ENCODE measurements around the gene SKA1.

The SKA1 gene, protein sequence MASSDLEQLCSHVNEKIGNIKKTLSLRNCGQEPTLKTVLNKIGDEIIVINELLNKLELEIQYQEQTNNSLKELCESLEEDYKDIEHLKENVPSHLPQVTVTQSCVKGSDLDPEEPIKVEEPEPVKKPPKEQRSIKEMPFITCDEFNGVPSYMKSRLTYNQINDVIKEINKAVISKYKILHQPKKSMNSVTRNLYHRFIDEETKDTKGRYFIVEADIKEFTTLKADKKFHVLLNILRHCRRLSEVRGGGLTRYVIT

DNA sequence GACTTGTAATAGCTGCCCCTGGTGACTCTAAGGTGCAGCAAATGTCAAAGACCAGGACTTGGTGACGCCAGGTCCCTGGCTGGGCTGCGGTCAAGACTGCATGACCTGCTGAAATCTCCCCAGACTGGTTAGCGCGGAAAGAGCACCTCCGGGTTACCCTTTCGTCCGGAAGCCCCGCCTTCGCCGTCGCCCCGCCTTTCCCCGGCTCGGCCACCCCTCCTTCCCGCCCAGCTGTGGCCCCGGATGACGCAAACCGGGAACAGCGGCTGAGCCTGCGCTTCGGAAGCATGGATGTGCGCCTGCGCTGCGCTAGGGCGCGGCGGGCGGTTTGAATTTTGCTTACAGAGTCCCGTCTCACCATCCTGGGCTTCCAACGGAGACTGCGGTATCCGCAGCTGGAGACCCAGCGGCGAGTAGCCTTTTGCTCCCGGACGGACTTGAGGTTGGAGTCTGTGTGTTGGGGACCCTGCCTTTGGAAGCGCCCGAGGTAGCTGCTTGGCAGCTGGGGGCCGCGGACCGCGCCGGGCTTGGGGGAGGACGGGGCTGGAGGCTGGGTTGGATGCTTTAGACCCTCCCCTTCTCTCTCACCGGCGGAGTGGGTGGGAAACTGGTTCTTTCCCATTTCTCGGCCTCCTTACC is at the start of gene SKA1:
TSS of gene SKA1 (plus strand) at position 294 of the 639 bp plus-strand sequence. CDS start 785 bp downstream, outside the sequence.
- peak; percentile 81 for DNase-seq

GRCh38 chr18:50327983-50328382 is 46.9 kb upstream of the SKA1 start:
- DNase-seq = no peak

DNA sequence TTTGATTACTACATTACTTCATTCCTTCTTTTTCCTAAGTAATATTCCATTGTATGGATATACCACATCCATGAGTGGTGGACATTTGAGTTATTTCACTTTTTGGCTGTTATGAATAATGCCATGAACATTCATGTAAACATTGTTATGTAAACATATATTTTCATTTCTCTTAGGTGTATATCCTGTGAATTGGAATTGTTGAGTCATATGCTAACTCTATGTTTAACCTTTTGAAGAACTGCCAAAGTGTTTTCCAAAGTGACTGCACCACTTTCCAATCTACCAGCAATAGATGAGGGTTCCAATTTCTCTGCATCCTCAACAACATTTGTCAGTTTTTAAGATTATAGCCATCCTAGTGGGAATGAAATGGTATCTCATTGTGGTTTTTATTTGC is 44.7 kb upstream of the SKA1 start:
- no peak for DNase-seq

DNA sequence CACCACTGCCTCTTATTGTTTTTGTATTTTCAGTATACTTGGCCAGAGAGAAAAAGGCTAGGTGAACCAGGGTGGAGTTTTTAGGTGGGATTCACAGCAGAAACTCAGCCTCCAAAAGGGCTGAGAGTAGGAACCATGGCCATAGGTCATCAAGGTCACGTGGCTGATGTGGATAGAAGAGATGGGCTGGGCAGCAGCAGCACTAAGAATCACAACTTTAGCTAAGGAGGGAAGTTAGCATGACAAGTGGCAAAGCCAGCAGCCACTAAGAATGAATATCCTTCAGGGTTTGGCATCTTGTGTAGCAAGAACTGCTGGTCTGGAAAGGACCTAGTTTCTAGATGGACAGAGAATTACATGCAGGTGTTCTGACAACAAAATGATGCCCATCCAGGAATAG is 43.2 kb upstream of the SKA1 start:
- DNase-seq = no peak

- no peak for DNase-seq
Measured at GRCh38 chr18:50334546-50335152, 40.2 kb upstream of the SKA1 start.

GRCh38 chr18:50338122-50338521 is 36.7 kb upstream of the SKA1 start:
- no peak for DNase-seq

- no peak for DNase-seq
Measured at GRCh38 chr18:50338715-50339114, 36.1 kb upstream of the SKA1 start.

DNA sequence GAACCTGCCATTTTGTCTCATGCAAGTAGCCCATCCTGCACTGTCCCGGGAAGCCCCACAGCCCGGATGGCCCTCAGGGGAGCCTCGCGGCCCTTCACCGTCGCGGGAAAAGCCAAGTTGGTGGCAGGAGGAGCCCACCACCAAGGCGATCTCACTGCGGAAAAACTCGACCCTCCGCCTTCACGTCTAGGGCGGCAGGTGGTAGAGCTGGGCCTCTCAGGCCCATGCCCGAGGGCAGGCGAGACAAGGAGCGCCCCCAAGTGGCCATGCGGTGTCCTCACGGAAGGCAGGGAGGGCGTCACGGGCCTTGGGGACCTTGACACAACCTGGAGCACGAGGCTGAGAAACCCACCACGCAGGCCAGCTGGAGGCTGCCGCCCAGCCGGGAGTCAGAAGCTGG is 34.8 kb upstream of the SKA1 start:
- no peak for DNase-seq

DNA sequence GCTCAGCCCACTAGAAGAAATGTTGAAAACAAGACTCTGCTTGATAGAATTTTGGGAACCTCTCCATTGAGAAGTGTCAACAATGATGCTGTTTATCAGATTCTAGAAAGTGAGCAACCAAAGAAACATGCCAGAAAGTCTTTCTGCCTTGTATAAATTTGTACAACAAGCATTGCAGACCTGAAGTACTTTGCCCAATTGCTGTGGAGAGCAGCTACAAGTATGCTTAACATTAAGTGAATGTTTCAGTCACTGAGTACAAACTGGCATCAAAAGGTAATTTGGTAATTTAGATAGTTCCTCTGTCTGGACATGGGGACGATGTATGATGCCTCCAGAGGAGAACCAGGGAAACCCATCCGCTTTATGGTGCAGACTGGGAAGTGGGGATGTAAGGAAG is 33.4 kb upstream of the SKA1 start:
- DNase-seq = no peak

- DNase-seq = no peak
Measured at GRCh38 chr18:50350699-50351098, 24.1 kb upstream of the SKA1 start.

DNA sequence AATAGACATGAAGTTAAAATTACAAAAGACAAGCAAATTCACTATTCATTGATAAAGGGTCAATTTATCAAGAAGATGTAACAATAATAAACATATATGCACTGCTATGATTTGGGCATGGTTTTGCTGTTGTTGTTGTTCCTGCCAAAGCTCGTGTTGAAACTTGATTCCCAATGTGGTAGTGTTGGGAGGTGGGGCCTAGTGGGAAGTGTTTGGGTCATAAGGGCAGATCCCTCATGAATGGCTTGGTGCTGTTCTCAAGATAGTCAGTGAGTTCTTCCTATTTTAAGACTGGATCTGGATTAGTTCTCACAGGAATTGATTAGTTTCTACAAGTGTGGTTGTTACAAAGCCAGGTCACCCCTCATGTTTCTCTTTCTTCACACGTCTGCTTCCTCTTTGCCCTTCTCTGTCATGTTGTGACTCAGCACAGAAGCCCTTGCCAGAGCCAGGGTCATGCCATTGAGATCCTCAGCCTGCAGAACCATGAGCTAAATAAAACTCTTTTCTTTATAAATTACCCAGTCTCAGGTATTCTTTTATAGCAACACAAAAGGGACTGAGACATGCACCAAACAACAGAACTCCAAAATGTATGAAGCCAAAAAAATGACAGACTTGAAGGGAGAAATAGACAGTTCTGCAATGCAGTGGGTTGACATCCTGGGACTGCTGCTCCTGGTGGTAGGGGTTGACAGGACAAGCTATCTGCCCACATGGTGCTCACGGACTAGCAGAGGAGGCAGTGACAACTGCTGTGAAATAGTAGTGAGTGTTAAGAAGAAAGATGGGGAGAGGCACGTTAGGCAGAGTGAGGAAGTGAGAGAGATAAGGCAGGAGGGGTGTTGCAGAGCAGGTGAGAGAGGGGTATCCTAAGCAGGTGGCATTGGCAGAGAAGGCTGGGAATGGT is 18.6 kb upstream of the SKA1 start:
- DNase-seq = no peak

- DNase-seq = no peak
Measured at GRCh38 chr18:50358844-50359243, 16.0 kb upstream of the SKA1 start.

- no peak for DNase-seq
Measured at GRCh38 chr18:50359806-50360205, 15.0 kb upstream of the SKA1 start.

- DNase-seq = no peak
Measured at GRCh38 chr18:50360611-50361010, 14.2 kb upstream of the SKA1 start.

DNA sequence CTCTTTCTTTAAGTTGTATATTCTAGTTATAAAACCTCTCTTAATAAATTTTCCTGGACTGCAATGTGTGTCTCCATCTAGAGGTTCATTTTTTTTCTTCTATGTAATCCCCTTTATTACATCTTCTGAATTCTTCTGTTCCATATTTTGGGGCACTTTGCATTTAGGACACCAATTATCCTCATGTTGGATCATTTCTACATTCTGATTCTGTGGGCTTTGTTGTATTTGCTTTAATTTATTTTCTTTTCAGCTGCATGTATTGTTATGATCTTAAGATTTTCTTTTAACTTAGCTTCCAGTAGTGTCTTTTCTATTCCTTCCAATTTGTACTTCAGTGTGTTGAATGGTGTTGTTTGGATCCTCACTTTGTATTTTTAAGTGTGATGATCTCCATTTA is 5.2 kb upstream of the SKA1 start:
- DNase-seq = no peak

DNA sequence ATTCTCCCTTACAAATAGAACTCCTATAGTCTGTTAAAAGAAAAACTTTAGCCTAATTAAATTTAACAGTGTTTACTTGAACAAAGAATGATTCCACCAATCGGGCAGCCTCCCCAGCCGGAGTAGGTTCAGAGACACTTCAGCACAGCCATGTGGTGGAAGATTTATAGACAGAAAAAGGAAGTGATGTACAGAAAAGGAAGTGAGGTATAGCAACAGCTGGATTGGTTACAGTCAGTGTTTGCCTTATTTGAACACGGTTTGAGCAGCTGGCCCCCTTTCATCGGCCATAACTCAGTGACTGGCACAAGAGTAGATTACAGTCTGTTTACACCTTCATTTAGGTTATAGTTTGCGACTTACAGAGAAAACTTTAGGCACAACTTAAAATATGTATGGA is 2.1 kb upstream of the SKA1 start:
- no peak for DNase-seq

DNA sequence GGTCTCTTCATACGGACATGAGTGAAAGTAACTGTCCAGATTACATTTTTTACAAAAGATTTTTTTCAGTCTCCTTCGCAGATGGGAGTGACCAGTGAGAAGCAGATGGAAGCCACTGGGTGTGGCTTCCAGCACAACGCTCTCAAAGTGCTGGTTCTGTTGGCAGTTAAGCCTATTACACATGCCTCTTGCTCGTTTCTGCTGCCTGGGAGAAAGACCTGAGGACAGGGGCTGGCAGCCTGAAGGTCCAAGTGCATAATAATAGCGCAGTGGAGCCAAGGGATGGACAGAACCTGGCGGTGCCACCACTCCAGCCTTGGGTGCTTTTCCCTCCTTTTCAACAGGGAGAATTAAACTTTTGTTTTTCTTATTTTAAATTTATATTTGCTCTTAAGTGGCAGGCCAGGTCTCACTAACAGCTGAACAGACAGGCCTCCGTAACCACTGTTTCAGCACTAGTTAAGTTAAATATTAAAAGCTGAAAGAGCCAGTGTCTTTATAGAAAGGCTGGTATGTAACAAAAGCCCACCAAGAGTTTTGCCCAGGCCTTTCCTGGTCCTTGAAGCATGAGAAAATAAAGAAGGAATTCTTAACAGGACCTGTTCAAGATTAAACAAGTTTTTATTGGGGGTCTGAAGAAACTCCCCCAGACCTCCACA is 1.2 kb upstream of the SKA1 start:
- DNase-seq = no peak

DNA sequence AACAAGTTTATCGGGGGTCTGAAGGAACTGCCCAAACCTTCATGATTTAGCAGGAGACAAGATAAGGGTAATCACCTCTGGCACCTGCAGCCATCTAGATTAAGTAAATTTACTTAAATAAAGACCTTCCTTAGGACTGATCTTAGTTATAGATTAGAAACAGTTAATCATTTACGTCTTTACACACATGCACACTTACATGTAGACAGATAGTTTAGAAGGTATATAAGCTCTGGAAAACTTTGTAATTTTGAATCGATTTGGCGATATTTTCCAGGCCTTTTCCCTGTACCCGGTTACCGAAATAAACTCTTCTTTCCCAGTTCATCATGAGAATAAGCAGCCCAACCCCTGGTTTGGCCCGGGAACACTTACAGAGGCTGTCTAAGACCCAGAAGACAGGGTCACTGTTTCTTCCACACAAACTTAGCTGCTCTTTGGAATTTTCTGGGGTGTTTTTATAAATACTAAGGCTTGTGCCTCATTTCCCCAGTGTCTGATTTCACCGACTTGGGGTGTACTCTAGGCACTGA is 560 bp upstream of the SKA1 start:
- peak; percentile 6 for DNase-seq

GRCh38 chr18:50377061-50377798 is 2.4 kb downstream of the SKA1 start:
- no peak for DNase-seq

- DNase-seq = no peak
Measured at GRCh38 chr18:50388988-50389387, 14.1 kb downstream of the SKA1 start.

DNA sequence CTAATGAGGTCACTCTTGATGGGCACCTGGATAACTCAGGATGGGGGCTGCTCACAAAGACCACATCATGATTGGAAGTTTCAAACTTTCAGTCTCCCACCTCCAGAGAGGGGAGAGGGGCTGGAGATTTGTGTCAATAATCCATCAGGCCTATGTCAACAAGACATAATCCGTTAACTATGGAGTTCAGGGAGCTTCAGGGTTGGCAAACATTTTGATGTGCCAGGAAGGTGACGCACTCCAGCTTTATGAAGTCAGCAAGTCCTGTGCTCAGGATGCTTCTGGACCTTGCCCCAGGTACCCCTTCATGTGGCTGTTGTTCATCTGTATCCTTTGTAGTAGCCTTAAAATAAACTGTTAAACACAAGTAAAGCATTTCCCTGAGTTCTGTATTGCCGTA is 19.0 kb downstream of the SKA1 start:
- DNase-seq = no peak

DNA sequence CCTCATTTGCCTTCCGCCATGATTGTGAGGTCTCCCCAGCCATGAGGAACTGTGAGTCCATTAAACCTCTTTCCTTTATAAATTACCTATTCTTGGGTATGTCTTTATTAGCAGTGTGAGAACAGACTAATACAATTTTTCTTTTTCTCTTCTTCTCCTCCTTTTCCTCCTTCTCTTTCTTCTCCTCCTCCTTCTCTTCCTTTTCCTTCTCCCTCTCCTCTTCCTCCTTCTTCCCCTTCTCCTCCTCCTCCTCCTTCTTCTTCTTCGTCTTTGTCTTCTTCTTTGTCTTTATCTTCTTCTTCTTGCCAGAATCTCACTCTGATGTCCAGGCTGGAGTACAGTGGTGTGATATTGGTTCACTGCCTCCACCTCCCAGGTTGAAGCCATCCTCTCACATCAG is 20.2 kb downstream of the SKA1 start:
- DNase-seq = no peak

All from kidney glomerular epithelial cell (primary cell).